WTC11 (cell line): ENCODE measurements around the gene KLHL41. TPM values are rescaled to one million over a fixed set of nuclear protein-coding genes. Genes with fewer than 3 reads are reported as not detected.

Source experiments
- ATAC-seq: fragments of 200-7000 bp; cut with Tn5 transposase; 2 replicates; pipeline ENCODE4 v1.10.0; 2021; ENCODE audit warnings: mild to moderate bottlenecking, moderate library complexity
- CTCF ChIA-PET: fragments of 300-600 bp; sonication (Branson Sonifier 250); formaldehyde crosslinking; loops from one replicate; lab custom pipeline; 2021; ENCODE audit warnings: antibody characterized with exemption; lab: Charles Lee
- POLR2A ChIA-PET: fragments of 350-600 bp; sonication (Branson Sonifier 250); formaldehyde crosslinking; loops from one replicate; lab custom pipeline; 2021; ENCODE audit warnings: antibody characterized with exemption; lab: Charles Lee
- DNase-seq: peaks from one replicate; pipeline ENCODE4 v3.0.0; 2021; ENCODE audit warnings: low spot score
- H3K27ac Mint-ChIP-seq: 2 replicates; pipeline ENCODE4 v1.8.0; 2021; ENCODE audit warnings: mixed read lengths
- H3K27me3 Mint-ChIP-seq: 2 replicates; pipeline ENCODE4 v1.8.0; 2021; ENCODE audit warnings: low read depth, mild to moderate bottlenecking, moderate library complexity, mixed read lengths
- H3K36me3 Mint-ChIP-seq: 2 replicates; pipeline ENCODE4 v1.8.0; 2021; ENCODE audit warnings: mixed read lengths
- H3K4me1 Mint-ChIP-seq: 2 replicates; pipeline ENCODE4 v1.8.0; 2022; ENCODE audit warnings: mixed read lengths
- H3K4me3 Mint-ChIP-seq: 2 replicates; pipeline ENCODE4 v1.8.0; 2021; ENCODE audit warnings: mild to moderate bottlenecking, moderate library complexity, mixed read lengths
- H3K9me3 Mint-ChIP-seq: 2 replicates; pipeline ENCODE4 v1.8.0; 2021; ENCODE audit warnings: mixed read lengths
- ATF3 ChIP-seq: sonication (generic); formaldehyde crosslinking; conservative IDR thresholded peaks from 2 replicates; pipeline ENCODE4 v1.8.1; 2022; ENCODE audit warnings: mild to moderate bottlenecking, missing genetic modification reagents
- ATF6 ChIP-seq: sonication (generic); formaldehyde crosslinking; IDR thresholded peaks from 2 replicates; pipeline ENCODE4 v1.8.1; 2023; ENCODE audit warnings: mild to moderate bottlenecking, missing genetic modification reagents
- CBFB ChIP-seq: sonication (generic); formaldehyde crosslinking; IDR thresholded peaks from 2 replicates; pipeline ENCODE4 v1.8.1; 2022; ENCODE audit warnings: mild to moderate bottlenecking, low read depth, missing genetic modification reagents
- EMX1 ChIP-seq: fragments of 250-450 bp; sonication (Bioruptor Pico); IDR thresholded peaks from 2 replicates; pipeline ENCODE4 v1.8.0; 2021; ENCODE audit warnings: mild to moderate bottlenecking
- ETV6 ChIP-seq: sonication (generic); formaldehyde crosslinking; IDR thresholded peaks from 2 replicates; pipeline ENCODE4 v1.8.1; 2022; ENCODE audit warnings: mild to moderate bottlenecking, missing genetic modification reagents
- FOXK1 ChIP-seq: sonication (generic); formaldehyde crosslinking; IDR thresholded peaks from 2 replicates; pipeline ENCODE4 v1.8.0; 2022; ENCODE audit warnings: mild to moderate bottlenecking, moderate library complexity, missing genetic modification reagents
- HMGXB4 ChIP-seq: sonication (generic); formaldehyde crosslinking; IDR thresholded peaks from 2 replicates; pipeline ENCODE4 v1.8.1; 2023; ENCODE audit warnings: mild to moderate bottlenecking, moderate library complexity, missing genetic modification reagents
- MXD4 ChIP-seq: fragments of 250-450 bp; sonication (Bioruptor Pico); IDR thresholded peaks from 2 replicates; pipeline ENCODE4 v1.8.0; 2021; ENCODE audit warnings: mild to moderate bottlenecking, moderate library complexity, borderline replicate concordance
- MYBL2 ChIP-seq: sonication (generic); formaldehyde crosslinking; IDR thresholded peaks from 2 replicates; pipeline ENCODE4 v1.8.1; 2023; ENCODE audit warnings: mild to moderate bottlenecking, moderate library complexity, missing genetic modification reagents
- NR3C1 ChIP-seq: sonication (generic); formaldehyde crosslinking; conservative IDR thresholded peaks from 2 replicates; pipeline ENCODE4 v1.8.1; 2023; ENCODE audit warnings: low read depth, mild to moderate bottlenecking, missing genetic modification reagents
- PRRX2 ChIP-seq: fragments of 250-450 bp; sonication (Bioruptor Pico); IDR thresholded peaks from 2 replicates; pipeline ENCODE4 v1.8.0; 2021; ENCODE audit warnings: mild to moderate bottlenecking
- RELA ChIP-seq: sonication (generic); formaldehyde crosslinking; IDR thresholded peaks from 2 replicates; pipeline ENCODE4 v1.8.1; 2022; ENCODE audit warnings: missing genetic modification reagents, mild to moderate bottlenecking, borderline replicate concordance
- STAT6 ChIP-seq: sonication (generic); formaldehyde crosslinking; conservative IDR thresholded peaks from 2 replicates; pipeline ENCODE4 v1.8.1; 2023; ENCODE audit warnings: mild to moderate bottlenecking, low read depth, missing genetic modification reagents, moderate library complexity
- TCF7 ChIP-seq: sonication (generic); formaldehyde crosslinking; IDR thresholded peaks from 2 replicates; pipeline ENCODE4 v1.8.0; 2022; ENCODE audit warnings: mild to moderate bottlenecking, low read depth, missing genetic modification reagents, moderate library complexity
- TEAD4 ChIP-seq: sonication (generic); formaldehyde crosslinking; IDR thresholded peaks from 2 replicates; pipeline ENCODE4 v1.8.0; 2022; ENCODE audit warnings: mild to moderate bottlenecking, missing genetic modification reagents
- ZNF219 ChIP-seq: sonication (generic); formaldehyde crosslinking; IDR thresholded peaks from 2 replicates; pipeline ENCODE4 v1.8.0; 2023; ENCODE audit warnings: missing genetic modification reagents, mild to moderate bottlenecking, borderline replicate concordance
- ZNF317 ChIP-seq: sonication (generic); formaldehyde crosslinking; IDR thresholded peaks from 2 replicates; pipeline ENCODE4 v1.8.1; 2023; ENCODE audit warnings: low read depth, mild to moderate bottlenecking, moderate library complexity, missing genetic modification reagents, borderline replicate concordance
- ZNF416 ChIP-seq: fragments of 250-450 bp; sonication (Bioruptor Pico); IDR thresholded peaks from 2 replicates; pipeline ENCODE4 v1.9.0; 2021; ENCODE audit warnings: mild to moderate bottlenecking, inconsistent platforms
- ZNF425 ChIP-seq: fragments of 250-450 bp; sonication (Bioruptor Pico); conservative IDR thresholded peaks from 2 replicates; pipeline ENCODE4 v1.9.0; 2021; ENCODE audit warnings: mild to moderate bottlenecking
- total RNA-seq: library from RNA; stranded (reverse); gene quantifications from 3 replicates; pipeline ENCODE4 v1.2.3, GENCODE V29; 2021

Gene KLHL41
- total RNA-seq, 1 experiment from 2014 or later: not detected

GRCh38 chr2:169472249-169472648 lies 37.3 kb upstream of the KLHL41 start (continued):
- TF ChIP-seq STAT6 (CRISPR knock-in tag): no peak
- no peak for TF ChIP-seq TCF7 (CRISPR knock-in tag)
- no peak for TF ChIP-seq PRRX2
- no peak for TF ChIP-seq ZNF416 (CRISPR knock-in tag)
- TF ChIP-seq TEAD4: no peak
- TF ChIP-seq ZNF317 (CRISPR knock-in tag): no peak
- TF ChIP-seq ATF6: no peak
- no peak for TF ChIP-seq ZNF425
- TF ChIP-seq, all 79 proteins: peak for 0

GRCh38 chr2:169476459-169476858 lies 33.0 kb upstream of the KLHL41 start:
- no peak overlapping the region for H3K4me3 Mint-ChIP-seq
- peaks cover 7% of the 10 kb centered on the region for H3K4me1 Mint-ChIP-seq
- ATAC-seq: no peak
- H3K36me3 Mint-ChIP-seq: no peaks in the 10 kb centered on the region
- CTCF ChIA-PET: interaction anchor here (0.5 kb wide), 1 partner anchor 307 kb away, joined by 3 read pairs; no protein-coding TSS in a partner anchor
- no peak overlapping the region for H3K27ac Mint-ChIP-seq
- H3K27me3 Mint-ChIP-seq: peaks cover 42% of the 10 kb centered on the region
- TF ChIP-seq EMX1 (no peak), ETV6 (CRISPR knock-in tag) (no peak), FOXK1 (no peak), ZNF219 (no peak)
- TF ChIP-seq, all 79 proteins: peak for 0
- DNase-seq: no peak
- POLR2A ChIA-PET: no interaction called here
- H3K9me3 Mint-ChIP-seq: no peaks in the 10 kb centered on the region

GRCh38 chr2:169478339-169478738 lies 31.2 kb upstream of the KLHL41 start:
- Mint-ChIP-seq H3K27ac (no peak overlapping the region), H3K36me3 (no peaks in the 10 kb centered on the region), H3K4me1 (peaks cover 7% of the 10 kb centered on the region), H3K27me3 (peaks cover 59% of the 10 kb centered on the region), H3K9me3 (no peaks in the 10 kb centered on the region), H3K4me3 (peak overlapping the region; percentile 81)
- DNase-seq: no peak
- CTCF ChIA-PET: interaction anchor here (0.8 to 2.3 kb wide), 4 partner anchors 11 to 312 kb away, joined by 3 to 7 read pairs (median 4); no protein-coding TSS in a partner anchor
- POLR2A ChIA-PET: no interaction called here
- no peak for TF ChIP-seq NR3C1 (CRISPR knock-in tag)
- TF ChIP-seq HMGXB4: no peak
- TF ChIP-seq RELA (CRISPR knock-in tag): no peak
- TF ChIP-seq ATF3 (CRISPR knock-in tag): no peak
- TF ChIP-seq MXD4 (CRISPR knock-in tag): no peak
- TF ChIP-seq CBFB (CRISPR knock-in tag): no peak
- TF ChIP-seq MYBL2 (CRISPR knock-in tag): no peak
- ATAC-seq: no peak
